Glomerular visceral epithelial cell (primary cell): ENCODE results near the gene ZNF644.
"Not testable (repeated sequence)": the region's sequence is repeated elsewhere in the genome, so short reads cannot be mapped to it uniquely, and the experiment has no call there.

Experiments used
- DNase-seq: peaks from one replicate; pipeline ENCODE4 v3.0.0-alpha.2; 2016; ENCODE audit errors: extremely low spot score

Gene ZNF644

DNA sequence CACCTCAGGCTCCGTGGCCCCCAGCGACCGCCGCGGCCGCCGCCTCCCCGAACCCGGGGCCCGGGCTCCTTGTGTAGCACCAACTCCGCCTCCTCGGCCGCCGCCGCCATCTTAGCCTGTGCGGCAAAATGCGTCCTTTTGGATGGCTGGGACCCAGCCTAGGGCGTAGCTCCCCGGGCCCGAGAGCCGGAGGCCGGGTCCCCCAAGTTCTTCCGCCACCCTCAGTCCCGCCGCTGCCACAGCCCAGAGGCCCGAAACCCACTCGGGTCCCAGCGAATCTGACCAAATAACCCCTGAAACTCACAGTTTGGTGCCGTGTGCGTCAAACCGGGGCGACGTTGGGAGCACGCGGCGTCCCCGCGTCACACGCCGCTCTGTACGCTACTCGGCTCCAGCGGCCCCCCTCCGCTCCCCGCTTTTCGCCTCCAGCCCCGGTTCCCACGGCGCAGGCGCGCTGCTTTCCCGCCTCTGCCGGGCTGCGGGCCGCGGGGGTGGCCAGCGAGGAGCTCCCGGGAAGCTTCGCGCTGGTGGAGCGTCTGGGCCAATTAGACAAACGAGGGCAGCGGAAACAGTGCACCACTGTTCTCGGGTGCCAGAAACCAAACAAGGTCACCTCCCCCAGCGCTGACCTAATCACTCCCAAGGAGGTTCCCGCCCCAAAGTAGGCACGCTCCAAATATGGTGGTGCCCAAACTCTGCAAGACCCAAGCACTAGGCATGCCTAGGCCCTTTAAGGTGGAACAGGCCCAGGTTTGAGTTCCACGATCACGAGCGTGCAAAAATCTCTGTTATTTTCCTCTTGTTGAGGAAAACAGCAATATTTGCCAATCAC, at the start of gene ZNF644:
ZNF644 (minus strand) TSS at position 350 of the 832 bp plus-strand sequence. CDS start 39,682 bp downstream, outside the sequence.
- DNase-seq = peak; percentile 94

DNA sequence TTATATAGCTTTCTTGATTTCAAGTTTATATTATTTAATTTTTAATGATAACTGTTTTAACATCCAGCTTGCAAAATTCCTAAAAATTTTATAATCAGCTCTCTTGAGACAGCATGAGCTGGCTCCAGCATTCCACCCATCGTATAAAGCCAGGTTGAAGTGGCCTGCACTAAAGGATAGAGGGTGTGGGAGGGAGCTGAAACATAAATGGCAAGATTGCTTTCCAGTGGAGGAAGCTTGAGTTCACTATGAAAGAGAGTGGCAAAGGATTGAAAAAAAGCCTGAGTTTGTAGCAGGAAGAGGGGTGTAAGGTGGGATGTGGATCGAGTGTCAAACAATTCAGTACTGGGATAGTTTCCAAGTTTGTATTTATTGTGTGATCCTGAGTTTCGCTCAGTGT, 48.5 kb upstream of the ZNF644 start:
- no peak for DNase-seq

DNA sequence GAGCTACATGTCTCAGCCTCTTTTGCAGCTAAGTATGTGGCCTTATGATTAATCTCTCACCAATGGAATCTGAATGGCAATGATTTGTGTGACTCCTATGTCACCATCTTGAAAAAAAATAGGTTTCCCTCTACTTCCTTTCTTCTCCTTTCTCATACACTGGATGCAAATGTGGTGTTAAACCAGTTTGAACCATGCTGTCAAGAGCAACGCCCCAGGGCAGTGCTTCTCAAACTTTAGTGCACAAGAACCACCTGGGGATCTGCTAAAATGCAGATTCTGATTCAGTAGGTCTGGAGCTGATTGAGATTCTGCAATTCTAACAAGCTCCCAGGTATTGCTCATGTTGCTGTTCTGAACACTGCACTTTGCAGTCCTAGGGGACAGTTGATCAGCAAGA, 44.7 kb upstream of the ZNF644 start:
- DNase-seq = no peak

GRCh38 chr1:91065337-91065736, 43.5 kb upstream of the ZNF644 start:
- no peak for DNase-seq

GRCh38 chr1:91063403-91063802, 41.6 kb upstream of the ZNF644 start:
- DNase-seq = not testable (repeated sequence)

- no peak for DNase-seq
These were observed 37.3 kb upstream of the ZNF644 start for GRCh38 chr1:91059157-91059556.

DNA sequence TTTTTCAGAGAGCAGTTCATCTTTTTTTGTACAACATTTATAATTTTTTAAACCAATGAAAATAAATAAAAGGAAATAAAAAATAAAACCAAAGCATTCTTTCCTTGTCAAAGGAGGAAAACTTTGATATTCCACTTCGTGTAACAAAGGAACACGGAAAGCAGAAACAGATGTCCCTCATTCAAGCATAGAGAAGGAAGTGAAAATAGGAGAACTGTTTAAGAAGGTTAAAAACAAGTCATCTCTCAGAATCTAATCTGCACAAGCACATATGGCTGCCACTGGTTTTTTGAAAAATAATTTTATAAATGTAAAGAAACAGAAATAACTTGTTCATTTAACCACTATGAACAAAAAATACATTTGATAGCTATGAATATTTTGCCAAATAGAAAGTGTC, 35.9 kb upstream of the ZNF644 start:
- DNase-seq = no peak

DNA sequence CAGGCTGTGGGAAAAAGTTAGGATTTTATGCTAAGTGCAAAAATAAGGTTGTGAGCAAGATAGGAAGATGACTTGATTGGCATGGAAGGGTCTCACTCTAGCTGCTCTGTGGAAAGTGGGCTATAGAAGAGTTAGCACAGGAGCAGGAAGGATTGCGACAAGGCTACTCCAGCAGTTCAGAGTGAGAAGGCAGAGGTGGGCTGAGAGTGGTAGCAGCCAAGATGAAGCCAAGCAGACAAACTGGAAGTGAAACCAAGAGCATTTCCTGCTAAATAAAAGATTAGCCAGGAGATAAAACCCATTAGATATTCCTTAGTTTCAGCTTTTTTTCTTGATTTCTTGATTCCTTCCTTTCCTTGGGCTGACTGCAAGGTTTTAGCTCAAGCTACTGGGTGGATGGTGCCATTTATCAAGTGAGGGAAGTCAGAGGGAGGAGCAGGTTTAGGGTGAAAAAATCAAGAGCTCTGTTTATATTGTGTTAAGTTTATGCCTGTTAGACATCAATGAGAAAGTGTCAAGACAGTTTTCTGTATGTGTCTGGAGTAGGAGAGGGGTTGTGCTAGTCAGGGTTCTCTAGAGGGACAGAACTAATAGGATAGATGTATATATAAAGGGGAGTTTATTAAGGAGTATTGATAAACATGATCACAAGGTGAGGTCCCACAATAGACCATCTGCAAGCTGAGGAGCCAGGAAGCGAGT, 33.1 kb upstream of the ZNF644 start:
- DNase-seq = no peak

- DNase-seq = no peak
These were observed 31.8 kb upstream of the ZNF644 start for GRCh38 chr1:91053630-91054029.

- DNase-seq = not testable (repeated sequence)
These were observed 27.7 kb upstream of the ZNF644 start for GRCh38 chr1:91049551-91049950.

- no peak for DNase-seq
These were observed 24.9 kb upstream of the ZNF644 start for GRCh38 chr1:91046766-91047165.

GRCh38 chr1:91045284-91045683, 23.4 kb upstream of the ZNF644 start:
- no peak for DNase-seq

GRCh38 chr1:91044776-91045175, 22.9 kb upstream of the ZNF644 start:
- not testable (repeated sequence) for DNase-seq

- DNase-seq = not testable (repeated sequence)
These were observed 20.5 kb upstream of the ZNF644 start for GRCh38 chr1:91042372-91042771.

- DNase-seq = no peak
These were observed 16.7 kb upstream of the ZNF644 start for GRCh38 chr1:91038582-91038981.

GRCh38 chr1:91036894-91037829, 15.3 kb upstream of the ZNF644 start:
- no peak for DNase-seq

DNA sequence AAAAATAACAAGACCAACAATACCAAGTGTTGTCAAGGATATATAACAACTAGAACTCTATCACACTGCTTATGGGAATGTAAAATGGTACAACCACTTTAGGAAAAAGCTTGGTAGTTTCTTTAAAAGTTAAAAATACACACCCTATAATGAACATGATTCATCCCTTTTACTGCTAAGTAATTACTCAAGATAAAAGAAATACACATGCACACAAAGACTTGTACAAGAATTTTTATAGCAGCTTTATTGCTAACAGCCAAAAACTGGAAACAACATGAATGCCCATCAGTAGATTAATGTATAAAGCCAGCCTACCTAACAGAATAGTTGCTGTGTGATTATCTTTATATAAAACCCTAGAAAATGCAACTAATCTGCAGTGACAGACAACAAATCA, 10.5 kb upstream of the ZNF644 start:
- no peak for DNase-seq

DNA sequence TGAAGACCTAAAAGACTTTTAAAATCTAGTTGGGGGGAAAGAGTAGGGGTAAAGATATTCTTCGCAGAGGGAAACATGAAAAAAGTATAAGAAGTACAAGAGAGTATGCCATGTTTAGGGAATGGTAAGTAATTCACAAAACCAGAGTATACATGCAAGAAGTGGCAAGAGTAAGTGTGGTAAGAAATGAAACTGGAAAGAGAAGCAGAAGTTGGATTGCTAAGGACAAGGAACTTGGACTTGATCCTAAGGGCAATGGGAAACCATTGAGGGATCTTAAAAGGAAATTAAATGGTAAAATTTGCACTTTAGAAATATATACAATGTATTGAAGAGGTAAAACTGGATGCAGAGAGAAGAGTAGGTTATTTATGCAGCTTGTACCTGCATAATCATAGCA, 9.2 kb upstream of the ZNF644 start:
- no peak for DNase-seq

- DNase-seq = no peak
These were observed 4.9 kb upstream of the ZNF644 start for GRCh38 chr1:91026777-91027176.

- no peak for DNase-seq
These were observed 4.5 kb upstream of the ZNF644 start for GRCh38 chr1:91026320-91026719.

- DNase-seq = no peak
These were observed 2.8 kb upstream of the ZNF644 start for GRCh38 chr1:91024481-91025119.

DNA sequence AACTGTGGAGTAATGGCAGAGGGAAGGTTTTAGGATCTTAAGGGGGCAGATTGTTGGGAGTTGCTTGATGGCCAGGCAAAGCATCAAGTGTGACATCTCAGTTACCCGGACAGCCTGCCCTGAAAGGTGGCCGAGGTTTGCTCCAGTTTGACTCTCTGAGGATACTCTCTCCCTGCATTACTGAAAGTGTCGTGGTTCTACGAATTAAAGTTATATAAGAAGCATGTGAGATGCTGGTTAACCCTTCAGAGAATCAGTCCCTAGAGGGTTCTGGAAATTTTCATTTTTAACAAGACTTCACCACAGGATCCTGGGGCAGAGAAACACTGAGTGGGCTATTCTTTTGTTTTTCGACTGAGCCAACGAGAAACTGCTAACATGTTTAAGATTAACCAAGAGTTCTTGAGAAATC, 689 bp upstream of the ZNF644 start:
- no peak for DNase-seq
